NCI-H524 (cell line): Measurements from ENCODE around the gene IRF3.

Experiments
- DNase-seq, 2 experiments: peaks; one replicate each; lab custom pipeline; 2025; lab: John Stamatoyannopoulos, UW

IRF3 gene

GRCh38 chr19:49666120-49666444 is 425 bp upstream of the IRF3 start:
- peak; percentile 37 to 75 for DNase-seq

GRCh38 chr19:49665036-49665350 is 664 bp downstream of the IRF3 start:
- DNase-seq, result no peak

- peak; percentile 48 to 82 for DNase-seq
Measured at GRCh38 chr19:49664171-49665035, 1.3 kb downstream of the IRF3 start.

- DNase-seq, result no peak
Measured at GRCh38 chr19:49663224-49663623, 2.4 kb downstream of the IRF3 start.

GRCh38 chr19:49662011-49662410 is 3.6 kb downstream of the IRF3 start:
- DNase-seq, result no peak

GRCh38 chr19:49660338-49660961 is 5.2 kb downstream of the IRF3 start:
- DNase-seq, result no peak

GRCh38 chr19:49658566-49659442 is 6.9 kb downstream of the IRF3 start:
- no peak for DNase-seq

- no peak for DNase-seq
Measured at GRCh38 chr19:49658139-49658517, 7.5 kb downstream of the IRF3 start.

GRCh38 chr19:49657493-49658138 is 8.0 kb downstream of the IRF3 start:
- DNase-seq, result no peak

- no peak for DNase-seq
Measured at GRCh38 chr19:49656456-49657109, 9.1 kb downstream of the IRF3 start.

- DNase-seq, result no peak
Measured at GRCh38 chr19:49655570-49656455, 9.8 kb downstream of the IRF3 start.

- no peak for DNase-seq
Measured at GRCh38 chr19:49654581-49654980, 11.1 kb downstream of the IRF3 start.

GRCh38 chr19:49653466-49653806 is 12.2 kb downstream of the IRF3 start:
- DNase-seq, result no peak

- no peak for DNase-seq
Measured at GRCh38 chr19:49652551-49653465, 12.8 kb downstream of the IRF3 start.

- DNase-seq, result no peak
Measured at GRCh38 chr19:49651820-49652550, 13.7 kb downstream of the IRF3 start.

- no peak for DNase-seq
Measured at GRCh38 chr19:49651029-49651819, 14.4 kb downstream of the IRF3 start.

GRCh38 chr19:49646586-49646985 is 19.1 kb downstream of the IRF3 start:
- DNase-seq, result no peak

- DNase-seq, result no peak
Measured at GRCh38 chr19:49645995-49646394, 19.7 kb downstream of the IRF3 start.
